IMR-90 (cell line): ENCODE results near the gene HKDC1.

Source experiments
- CHD1 ChIP-seq: IDR thresholded peaks from 2 replicates; pipeline ENCODE4 v1.6.1; 2012; ENCODE audit warnings: low read depth, low read length, improper control_type of control experiment
- FOS ChIP-seq: fragments of 150-350 bp; IDR thresholded peaks from 2 replicates; pipeline ENCODE4 v1.6.1; 2016; ENCODE audit warnings: low read depth, low read length
- POLR2A ChIP-seq: IDR thresholded peaks from 2 replicates; pipeline ENCODE4 v1.6.1; 2012; ENCODE audit warnings: mild to moderate bottlenecking, low read depth, low read length
- RFX5 ChIP-seq: IDR thresholded peaks from 2 replicates; pipeline ENCODE4 v1.8.0; 2012; ENCODE audit warnings: low read depth, mild to moderate bottlenecking, low read length, moderate library complexity
- SMC3 ChIP-seq: fragments of 150-350 bp; IDR thresholded peaks from 2 replicates; pipeline ENCODE4 v1.6.1; 2016; ENCODE audit warnings: low read depth, mild to moderate bottlenecking, antibody characterized with exemption, low read length, moderate library complexity
- TF ChIP-seq, protein P1 (sequence below): conservative IDR thresholded peaks from 2 replicates; pipeline ENCODE4 v1.5.1; 2012; ENCODE audit warnings: mild to moderate bottlenecking, low read depth, low read length, improper control_type of control experiment

DNA sequence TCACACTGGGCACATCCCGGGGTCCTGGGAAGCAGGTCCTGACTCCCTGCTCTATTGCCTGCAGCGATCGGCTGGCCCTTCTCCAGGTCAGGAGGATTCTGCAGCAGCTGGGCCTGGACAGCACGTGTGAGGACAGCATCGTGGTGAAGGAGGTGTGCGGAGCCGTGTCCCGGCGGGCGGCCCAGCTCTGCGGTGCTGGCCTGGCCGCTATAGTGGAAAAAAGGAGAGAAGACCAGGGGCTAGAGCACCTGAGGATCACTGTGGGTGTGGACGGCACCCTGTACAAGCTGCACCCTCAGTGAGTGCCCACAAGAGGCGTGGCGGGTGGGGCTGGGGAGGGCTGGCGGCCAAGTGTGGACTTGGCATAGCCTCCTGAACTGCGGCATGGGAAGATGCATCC, 45.4 kb downstream of the HKDC1 start:
- TF ChIP-seq, protein P1, sequence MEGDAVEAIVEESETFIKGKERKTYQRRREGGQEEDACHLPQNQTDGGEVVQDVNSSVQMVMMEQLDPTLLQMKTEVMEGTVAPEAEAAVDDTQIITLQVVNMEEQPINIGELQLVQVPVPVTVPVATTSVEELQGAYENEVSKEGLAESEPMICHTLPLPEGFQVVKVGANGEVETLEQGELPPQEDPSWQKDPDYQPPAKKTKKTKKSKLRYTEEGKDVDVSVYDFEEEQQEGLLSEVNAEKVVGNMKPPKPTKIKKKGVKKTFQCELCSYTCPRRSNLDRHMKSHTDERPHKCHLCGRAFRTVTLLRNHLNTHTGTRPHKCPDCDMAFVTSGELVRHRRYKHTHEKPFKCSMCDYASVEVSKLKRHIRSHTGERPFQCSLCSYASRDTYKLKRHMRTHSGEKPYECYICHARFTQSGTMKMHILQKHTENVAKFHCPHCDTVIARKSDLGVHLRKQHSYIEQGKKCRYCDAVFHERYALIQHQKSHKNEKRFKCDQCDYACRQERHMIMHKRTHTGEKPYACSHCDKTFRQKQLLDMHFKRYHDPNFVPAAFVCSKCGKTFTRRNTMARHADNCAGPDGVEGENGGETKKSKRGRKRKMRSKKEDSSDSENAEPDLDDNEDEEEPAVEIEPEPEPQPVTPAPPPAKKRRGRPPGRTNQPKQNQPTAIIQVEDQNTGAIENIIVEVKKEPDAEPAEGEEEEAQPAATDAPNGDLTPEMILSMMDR, result no peak
- TF ChIP-seq RFX5 (no peak), POLR2A (no peak), CHD1 (no peak), FOS (no peak), SMC3 (no peak)
